ENCODE measurements around the gene LTB4R2.

- TF ChIP-seq HDAC2 (IDR thresholded peaks at IDR 0.05; ENCODE audit: borderline replicate concordance in 1 of 2, low read depth in 2 of 2, low read length in 2 of 2): no peak
- no peak for TF ChIP-seq CTCF (IDR thresholded peaks at IDR 0.05; ENCODE audit: control extremely low read depth in 1 of 3, insufficient read depth in 1 of 3, low read depth in 1 of 3, low read length in 3 of 3)
- no peak for TF ChIP-seq ZNF274 (IDR thresholded peaks at IDR 0.05; ENCODE audit: borderline replicate concordance, extremely low read depth, low read length)
Measured at GRCh38 chr14:24311837-24312615, 2.1 kb downstream of the LTB4R2 start.
